OCI-LY7 (cell line): ENCODE results near the gene RNF138.

Source experiments
- CTCF ChIP-seq: fragments of 200-600 bp; sonication (generic); conservative IDR thresholded peaks from 2 replicates; pipeline ENCODE4 v1.5.1; 2014; ENCODE audit warnings: mild to moderate bottlenecking, antibody characterized with exemption, low read length, moderate library complexity, mixed read lengths
- EZH2phosphoT487 ChIP-seq: fragments of 200-600 bp; sonication (generic); IDR thresholded peaks from 2 replicates; pipeline ENCODE4 v1.6.1; 2018; ENCODE audit warnings: low read depth, borderline replicate concordance, mild to moderate bottlenecking, mixed run types, antibody characterized with exemption, low read length, moderate library complexity, mixed read lengths

GRCh38 chr18:32083781-32084180 is 7.9 kb upstream of the RNF138 start:
- TF ChIP-seq EZH2phosphoT487 (no peak), CTCF (no peak)
